Small intestine (tissue), 7 donors: ENCODE results near the gene TMEM179. TPM values are rescaled to one million over a fixed set of nuclear protein-coding genes. Genes with fewer than 3 reads are reported as not detected.

Experiments used
- DNase-seq, 2 donors: peaks; one replicate each; pipeline versions ENCODE4 v3.0.0 to v3.0.0-alpha.2; 2013
- FAIRE-seq: peaks from 2 replicates; lab custom pipeline; 2012; peaks lifted over from hg19 to GRCh38; lab: Jason Lieb, UNC
- H3K27ac ChIP-seq, 3 donors: one replicate each; pipeline ENCODE4 v1.5.1; 2013; ENCODE audit warnings: low read length in 2 of 3, mild to moderate bottlenecking in 2 of 3, control low read depth in 1 of 3, inconsistent platforms in 1 of 3, low read depth in 1 of 3, moderate library complexity in 1 of 3
- H3K27me3 ChIP-seq, 3 donors: one replicate each; pipeline ENCODE4 v1.6.1; 2013; ENCODE audit warnings: low read length in 3 of 3, inconsistent platforms in 1 of 3; ENCODE audit not compliant: control insufficient read depth in 3 of 3, insufficient read depth in 3 of 3
- H3K36me3 ChIP-seq, 3 donors: one replicate each; pipeline ENCODE4 v1.6.1; 2013; ENCODE audit warnings: low read length in 3 of 3, inconsistent platforms in 1 of 3, low read depth in 1 of 3, mild to moderate bottlenecking in 1 of 3, moderate library complexity in 1 of 3; ENCODE audit not compliant: control insufficient read depth in 3 of 3, insufficient read depth in 2 of 3
- H3K4me1 ChIP-seq, 3 donors: one replicate each; pipeline ENCODE4 v1.6.1; 2013; ENCODE audit warnings: low read length in 2 of 3, inconsistent platforms in 1 of 3, low read depth in 1 of 3, mild to moderate bottlenecking in 1 of 3, moderate library complexity in 1 of 3; ENCODE audit not compliant: control insufficient read depth in 3 of 3, insufficient read depth in 2 of 3
- H3K4me3 ChIP-seq, 3 donors: one replicate each; pipeline ENCODE4 v1.5.1; 2013; ENCODE audit warnings: low read length in 3 of 3, control low read depth in 1 of 3, inconsistent platforms in 1 of 3, low read depth in 1 of 3, mild to moderate bottlenecking in 1 of 3, moderate library complexity in 1 of 3
- H3K9me3 ChIP-seq, 2 donors: one replicate each; pipeline ENCODE4 v1.6.1; 2013; ENCODE audit warnings: low read depth in 1 of 2, low read length in 1 of 2; ENCODE audit not compliant: control insufficient read depth in 2 of 2, insufficient read depth in 1 of 2
- WGBS, 3 donors: extraction: QIAGEN DNeasy Blood & Tissue Kit; methylation state at CpG; one replicate each; pipeline ENCODE4 v1.1.7; 2013; 5-methylcytosine and 5-hydroxymethylcytosine counted together
- polyA plus RNA-seq, 4 donors: library from polyadenylated mRNA; stranded (reverse) in 3 of 4; unstranded in 1 of 4; fragments of 200-250 nt in 3 of 4; fragments of 120-200 nt in 1 of 4; gene quantifications; one replicate each; pipeline versions ENCODE4 v1.2.1 to v1.2.3, GENCODE V29; 2013
- donor health status: healthy with polysubstance abuse.
- donor health status: control.
- donor health status: control.
- donor health status: Bipolar disorder and iron deficiency.
- donor health status: healthy.

TMEM179 gene
- polyA plus RNA-seq, 4 donors, result 3.0 to 11.2 TPM; not detected in 2

- 5 to 10% (median 7%) methylated on average over 35 to 56 of the region's 56 CpGs for WGBS, 3 donors
- Histone ChIP-seq H3K27me3 (peaks cover 0 to 5% (median 0%) of the 10 kb centered on the region in 3 donors), H3K36me3 (no peaks in the 10 kb centered on the region), H3K4me1 (peaks cover 0 to 8% (median 0%) of the 10 kb centered on the region in 3 donors), H3K27ac (no peak overlapping the region), H3K9me3 (peaks cover 0 to 24% of the 10 kb centered on the region in 2 donors), H3K4me3 (peak overlapping the region in 1 of 3 donors; percentile 48)
- DNase-seq, result peak; percentile 30 to 79
- no peak for FAIRE-seq
These were observed 45.7 kb upstream of the TMEM179 start for GRCh38 chr14:104650057-104650980.

DNA sequence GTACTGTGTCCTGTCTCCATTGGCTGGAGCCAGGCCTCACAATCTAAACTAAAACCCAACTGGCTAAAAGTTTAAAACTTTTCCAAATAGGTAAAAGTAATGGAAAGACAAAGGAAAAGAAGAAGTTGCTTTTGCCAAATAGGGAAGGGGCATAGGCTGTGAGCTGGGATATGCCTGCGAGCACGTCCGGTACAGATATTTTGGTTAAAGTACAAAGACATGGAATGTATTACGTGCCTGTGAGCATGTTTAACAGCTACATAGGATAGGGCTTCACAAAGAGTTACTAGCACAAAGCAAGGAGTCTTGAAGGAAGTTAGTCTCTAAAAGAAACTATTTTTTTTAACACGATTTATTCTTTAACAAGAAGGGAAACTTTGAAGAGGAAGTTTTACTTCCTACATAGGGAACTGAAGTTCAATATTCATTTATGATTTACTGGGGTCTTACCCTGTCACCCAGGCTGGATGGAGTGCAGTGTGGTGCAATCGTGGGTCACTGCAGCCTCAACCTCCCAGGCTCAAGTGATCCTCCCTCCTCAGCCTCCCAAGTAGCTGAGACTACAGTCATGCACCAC, 43.0 kb upstream of the TMEM179 start:
- Histone ChIP-seq H3K36me3 (no peaks in the 10 kb centered on the region), H3K9me3 (peaks cover 0 to 6% of the 10 kb centered on the region in 2 donors), H3K27ac (no peak overlapping the region), H3K27me3 (peaks cover 0 to 8% (median 0%) of the 10 kb centered on the region in 3 donors), H3K4me3 (no peak overlapping the region), H3K4me1 (peaks cover 0 to 8% (median 0%) of the 10 kb centered on the region in 3 donors)
- WGBS, 3 donors, result 64 to 67% (median 67%) methylated on average over 6 of the region's 6 CpGs
- DNase-seq (no peak), FAIRE-seq (no peak)

- FAIRE-seq (no peak), DNase-seq (no peak)
- no peaks in the 10 kb centered on the region for H3K36me3 ChIP-seq
- no peak overlapping the region for H3K27ac ChIP-seq
- peaks cover 0 to 4% (median 0%) of the 10 kb centered on the region in 3 donors for H3K27me3 ChIP-seq
- peaks cover 0 to 4% (median 0%) of the 10 kb centered on the region in 3 donors for H3K4me1 ChIP-seq
- peaks cover 0 to 5% of the 10 kb centered on the region in 2 donors for H3K9me3 ChIP-seq
- 69 to 74% (median 70%) methylated on average over 11 of the region's 11 CpGs for WGBS, 3 donors
- H3K4me3 ChIP-seq, result no peak overlapping the region
These were observed 40.2 kb upstream of the TMEM179 start for GRCh38 chr14:104644656-104645378.

DNA sequence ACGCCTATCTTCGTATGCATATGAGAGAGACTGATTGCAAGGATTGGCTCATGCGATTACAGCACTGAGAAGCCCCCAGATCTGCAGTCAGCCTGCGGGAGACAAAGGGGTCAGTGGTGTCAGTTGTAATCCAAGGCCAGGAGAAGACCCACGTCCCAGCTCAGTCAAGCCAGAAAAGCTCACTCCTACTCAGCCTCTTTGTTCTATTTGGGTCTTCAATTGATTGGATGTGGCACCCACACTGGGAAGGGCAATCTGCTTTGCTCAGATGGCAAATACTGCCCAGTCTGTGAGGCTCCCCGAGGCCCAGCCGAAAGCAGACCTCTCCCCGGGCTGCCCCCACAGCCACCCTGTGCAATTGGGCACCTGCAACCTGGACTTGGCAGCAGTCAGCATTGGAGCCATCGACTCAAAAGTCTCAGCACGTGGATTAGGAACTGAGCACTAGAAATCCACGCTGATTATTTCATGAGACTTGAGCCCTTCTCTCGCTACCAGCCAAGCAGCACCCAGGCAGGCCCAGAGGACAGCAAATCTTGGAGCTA, 39.6 kb upstream of the TMEM179 start:
- WGBS, 3 donors, result 74 to 78% (median 74%) methylated on average over 12 of the region's 12 CpGs
- FAIRE-seq (no peak), DNase-seq (no peak)
- H3K27ac ChIP-seq, result no peak overlapping the region
- no peaks in the 10 kb centered on the region for H3K36me3 ChIP-seq
- H3K4me1 ChIP-seq, result peaks cover 0 to 3% (median 0%) of the 10 kb centered on the region in 3 donors
- H3K9me3 ChIP-seq, result peaks cover 0 to 5% of the 10 kb centered on the region in 2 donors
- H3K27me3 ChIP-seq, result peaks cover 0 to 3% (median under 1%) of the 10 kb centered on the region in 3 donors
- H3K4me3 ChIP-seq, result no peak overlapping the region

- Histone ChIP-seq H3K9me3 (peaks cover 0 to 5% of the 10 kb centered on the region in 2 donors), H3K27me3 (peaks cover 0 to 10% (median 4%) of the 10 kb centered on the region in 3 donors), H3K36me3 (no peaks in the 10 kb centered on the region), H3K4me3 (no peak overlapping the region), H3K27ac (no peak overlapping the region), H3K4me1 (peaks cover 0 to 3% (median 0%) of the 10 kb centered on the region in 3 donors)
- no peak for FAIRE-seq
- WGBS, 3 donors, result 33 to 62% (median 40%) methylated on average over 8 of the region's 8 CpGs
- DNase-seq, result no peak
These were observed 38.7 kb upstream of the TMEM179 start for GRCh38 chr14:104643306-104643705.

GRCh38 chr14:104642540-104642868, 37.9 kb upstream of the TMEM179 start:
- H3K9me3 ChIP-seq, result peaks cover 0 to 5% of the 10 kb centered on the region in 2 donors
- no peak overlapping the region for H3K4me3 ChIP-seq
- H3K27me3 ChIP-seq, result peaks cover 0 to 11% (median 4%) of the 10 kb centered on the region in 3 donors
- no peak for FAIRE-seq
- no peaks in the 10 kb centered on the region for H3K36me3 ChIP-seq
- WGBS, 3 donors, result 89 to 93% (median 92%) methylated on average over 8 to 9 of the region's 9 CpGs
- peaks cover 0 to 3% (median 0%) of the 10 kb centered on the region in 3 donors for H3K4me1 ChIP-seq
- no peak overlapping the region for H3K27ac ChIP-seq
- no peak for DNase-seq

- H3K27me3 ChIP-seq, result peaks cover 0 to 11% (median 4%) of the 10 kb centered on the region in 3 donors
- no peak overlapping the region for H3K4me3 ChIP-seq
- FAIRE-seq, result no peak
- no peak for DNase-seq
- no peak overlapping the region for H3K27ac ChIP-seq
- 64 to 74% (median 71%) methylated on average over 21 to 23 of the region's 23 CpGs for WGBS, 3 donors
- H3K36me3 ChIP-seq, result no peaks in the 10 kb centered on the region
- peaks cover 0 to 3% (median 0%) of the 10 kb centered on the region in 3 donors for H3K4me1 ChIP-seq
- H3K9me3 ChIP-seq, result peaks cover 0 to 5% of the 10 kb centered on the region in 2 donors
These were observed 37.4 kb upstream of the TMEM179 start for GRCh38 chr14:104641753-104642539.
